Dermis microvascular lymphatic vessel endothelial cell (primary cell): ENCODE measurements around the gene ATP5ME. TPM values are rescaled to one million over a fixed set of nuclear protein-coding genes. Genes with fewer than 3 reads are reported as not detected.
"Not testable (repeated sequence)": the region's sequence is repeated elsewhere in the genome, so short reads cannot be mapped to it uniquely, and the experiment has no call there.

Experiments
- DNase-seq, 2 donors: peaks; one replicate each; pipeline versions ENCODE4 v3.0.0 to v3.0.0-alpha.2; 2010; ENCODE audit warnings: low read depth in 2 of 2
- total RNA-seq: library from RNA; depleted of rRNA; stranded (reverse); fragments of >200 nt; gene quantifications from 2 replicates; pipeline ENCODE4 v1.2.1, GENCODE V29; 2014

The ATP5ME gene
- total RNA-seq, 1 donor from 2014 or later, result 209 TPM

GRCh38 chr4:669806-670559 is 4.1 kb downstream of the ATP5ME start:
- not testable (repeated sequence) for DNase-seq

- not testable (repeated sequence) for DNase-seq
Measured at GRCh38 chr4:668219-668618, 5.9 kb downstream of the ATP5ME start.

GRCh38 chr4:667545-667925 is 6.5 kb downstream of the ATP5ME start:
- DNase-seq, result no peak

GRCh38 chr4:666822-667544 is 7.1 kb downstream of the ATP5ME start:
- no peak for DNase-seq

GRCh38 chr4:666436-666810 is 7.7 kb downstream of the ATP5ME start:
- DNase-seq, result no peak

- DNase-seq, result no peak
Measured at GRCh38 chr4:665751-666435, 8.2 kb downstream of the ATP5ME start.

- no peak for DNase-seq
Measured at GRCh38 chr4:665381-665750, 8.7 kb downstream of the ATP5ME start.

GRCh38 chr4:664713-665231 is 9.3 kb downstream of the ATP5ME start:
- DNase-seq, result no peak

GRCh38 chr4:663438-664428 is 10.3 kb downstream of the ATP5ME start:
- no peak for DNase-seq

GRCh38 chr4:663046-663437 is 11.0 kb downstream of the ATP5ME start:
- no peak for DNase-seq

- no peak for DNase-seq
Measured at GRCh38 chr4:661881-662761, 12.0 kb downstream of the ATP5ME start.

- DNase-seq, result no peak
Measured at GRCh38 chr4:661231-661630, 12.8 kb downstream of the ATP5ME start.

- DNase-seq, result no peak
Measured at GRCh38 chr4:660401-660800, 13.7 kb downstream of the ATP5ME start.

GRCh38 chr4:659851-660250 is 14.2 kb downstream of the ATP5ME start:
- DNase-seq, result no peak

- DNase-seq, result no peak
Measured at GRCh38 chr4:658681-659667, 15.1 kb downstream of the ATP5ME start.

GRCh38 chr4:657834-658667 is 16.0 kb downstream of the ATP5ME start:
- DNase-seq, result no peak

- no peak for DNase-seq
Measured at GRCh38 chr4:657338-657833, 16.7 kb downstream of the ATP5ME start.
